ENCODE results near the gene CNTNAP5. TPM values are rescaled to one million over a fixed set of nuclear protein-coding genes. Genes with fewer than 3 reads are reported as not detected.

Gene CNTNAP5
- total RNA-seq, 1 donor from 2014 or later = not detected

GRCh38 chr2:124920448-124920847 lies 895.4 kb downstream of the CNTNAP5 start:
- DNase-seq (ENCODE audit: low read depth) = no peak
- H3K4me3 ChIP-seq (ENCODE audit: low read depth, low read length) = no peak overlapping the region
- TF ChIP-seq CTCF (conservative IDR thresholded peaks at IDR 0.05; ENCODE audit: low read depth, low read length) = no peak

- TF ChIP-seq CTCF (conservative IDR thresholded peaks at IDR 0.05; ENCODE audit: low read depth, low read length) = no peak
- no peak for DNase-seq (ENCODE audit: low read depth)
- H3K4me3 ChIP-seq (ENCODE audit: low read depth, low read length) = no peak overlapping the region
Measured at GRCh38 chr2:124921191-124921590, 896.1 kb downstream of the CNTNAP5 start.

- no peak for DNase-seq (ENCODE audit: low read depth)
- TF ChIP-seq CTCF (conservative IDR thresholded peaks at IDR 0.05; ENCODE audit: low read depth, low read length) = no peak
- H3K4me3 ChIP-seq (ENCODE audit: low read depth, low read length) = no peak overlapping the region
Measured at GRCh38 chr2:124923097-124923496, 898.0 kb downstream of the CNTNAP5 start.

GRCh38 chr2:124933883-124934282 lies 908.8 kb downstream of the CNTNAP5 start:
- DNase-seq (ENCODE audit: low read depth) = no peak
- H3K4me3 ChIP-seq (ENCODE audit: low read depth, low read length) = no peak overlapping the region
- no peak for TF ChIP-seq CTCF (conservative IDR thresholded peaks at IDR 0.05; ENCODE audit: low read depth, low read length)

- TF ChIP-seq CTCF (conservative IDR thresholded peaks at IDR 0.05; ENCODE audit: low read depth, low read length) = no peak
- DNase-seq (ENCODE audit: low read depth) = no peak
- no peak overlapping the region for H3K4me3 ChIP-seq (ENCODE audit: low read depth, low read length)
Measured at GRCh38 chr2:124953921-124954320, 928.8 kb downstream of the CNTNAP5 start.

GRCh38 chr2:124959581-124959980 lies 934.5 kb downstream of the CNTNAP5 start:
- no peak for TF ChIP-seq CTCF (conservative IDR thresholded peaks at IDR 0.05; ENCODE audit: low read depth, low read length)
- DNase-seq (ENCODE audit: low read depth) = no peak
- no peak overlapping the region for H3K4me3 ChIP-seq (ENCODE audit: low read depth, low read length)

DNA sequence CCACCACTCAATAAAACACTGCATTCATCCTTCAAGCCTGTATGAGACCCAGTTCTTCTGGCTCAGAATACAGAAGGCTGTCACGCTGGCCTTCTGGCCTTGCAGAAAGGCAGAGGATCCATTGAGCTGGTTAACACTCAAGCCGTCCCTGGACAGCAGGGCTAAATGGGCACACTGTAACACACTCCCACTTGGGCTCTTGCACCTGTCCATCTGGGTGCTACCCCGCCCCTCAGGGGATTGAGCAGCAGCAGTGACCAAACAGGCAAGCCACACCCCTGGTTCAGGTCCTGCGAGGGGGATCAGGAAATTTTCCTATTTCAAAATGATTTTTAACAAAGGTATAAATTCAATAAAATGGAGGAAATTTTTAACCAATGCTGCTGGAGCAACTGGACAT lies 936.0 kb downstream of the CNTNAP5 start:
- DNase-seq (ENCODE audit: low read depth) = no peak
- no peak overlapping the region for H3K4me3 ChIP-seq (ENCODE audit: low read depth, low read length)
- TF ChIP-seq CTCF (conservative IDR thresholded peaks at IDR 0.05; ENCODE audit: low read depth, low read length) = no peak

Data from epithelial cell of proximal tubule (primary cell).